Right lobe of liver (tissue), 6 donors: Measurements from ENCODE around the gene PCTP. TPM values are rescaled to one million over a fixed set of nuclear protein-coding genes. Genes with fewer than 3 reads are reported as not detected.
A peak's percentile ranks its signal among the peaks of the same experiment; 100 is the strongest.

Experiments
- ATAC-seq, 4 donors: fragments of 200-7000 bp; cut with Tn5 transposase; one replicate each; pipeline ENCODE4 v1.9.1; 2020; ENCODE audit warnings: mild to moderate bottlenecking in 4 of 4, moderate library complexity in 4 of 4
- DNase-seq, 3 donors: peaks; one replicate each; pipeline ENCODE4 v3.0.0-alpha.2; 2020
- H3K27ac ChIP-seq, 3 donors: fragments of 200-600 bp; one replicate each; pipeline ENCODE4 v1.8.0; 2022
- H3K27me3 ChIP-seq, 2 donors: fragments of 200-600 bp; one replicate each; pipeline ENCODE4 v1.8.0; 2022
- H3K36me3 ChIP-seq, 4 donors: fragments of 200-600 bp; sonication (generic) in 1 of 4; one replicate each; pipeline versions ENCODE4 v1.5.1 to v1.8.0; 2017 to 2022; ENCODE audit warnings: control low read depth in 1 of 4
- H3K4me1 ChIP-seq, 4 donors: fragments of 200-600 bp; sonication (generic) in 1 of 4; one replicate each; pipeline versions ENCODE4 v1.5.1 to v1.8.0; 2017 to 2022; ENCODE audit warnings: control low read depth in 1 of 4
- H3K4me3 ChIP-seq, 3 donors: fragments of 200-600 bp; one replicate each; pipeline ENCODE4 v1.8.0; 2022
- H3K9me3 ChIP-seq, 4 donors: fragments of 200-600 bp; sonication (generic) in 1 of 4; one replicate each; pipeline versions ENCODE4 v1.5.1 to v1.8.0; 2017 to 2022; ENCODE audit warnings: control low read depth in 1 of 4
- POLR2A ChIP-seq: fragments of 450-650 bp; IDR thresholded peaks from one replicate; pipeline ENCODE4 v1.6.1; 2017; ENCODE audit warnings: antibody characterized with exemption, mild to moderate bottlenecking
- WGBS: methylation state at CpG from one replicate; pipeline ENCODE4 v1.1.6; 2018; ENCODE audit warnings: low coverage, low lambda C conversion rate; ENCODE audit not compliant: insufficient coverage; ENCODE audit errors: missing lambda C conversion rate; 5-methylcytosine and 5-hydroxymethylcytosine counted together
- intact Hi-C, 2 donors: fragments of 100-400 bp; cut with DNase I; formaldehyde crosslinking; loops; one replicate each; pipeline versions ENCODE4 v1.11.2 to v1.14.1; 2022
- total RNA-seq, 6 experiments: library from RNA; depleted of rRNA in 2 of 6; stranded (reverse); fragments of >200 nt in 2 of 6; fragmentation: NEBNext Ultra II Directional in 3 of 6; extraction: Animal tissue kit (Norgen Biotek cat#: 25700) in 3 of 6; gene quantifications; one replicate each; pipeline versions ENCODE4 v1.1.0 to v1.2.4, GENCODE V29; 2016 to 2023
- TF ChIP-seq, protein P1 (sequence below), 4 donors: fragments of 200-600 bp in 3 of 4; fragments of 450-650 bp in 1 of 4; IDR thresholded peaks; one replicate each; pipeline versions ENCODE4 v1.5.1 to v1.8.0; 2016 to 2022; ENCODE audit warnings: antibody characterized with exemption in 4 of 4, mild to moderate bottlenecking in 2 of 4
- donor health status: DM: no; HTN: yes; CAD: no.
- donor health status: DM: no; HTN: no; CAD: no.
- donor health status: DM: no; HTN: no; CAD: no.
- donor health status: DM: no; HTN: yes; CAD: no.
- donor health status: DM: no; HTN: yes; CAD: no.

Gene PCTP
- total RNA-seq, 6 experiments from 2014 or later: 27.4 to 82.6 (median 68.1) TPM

DNA sequence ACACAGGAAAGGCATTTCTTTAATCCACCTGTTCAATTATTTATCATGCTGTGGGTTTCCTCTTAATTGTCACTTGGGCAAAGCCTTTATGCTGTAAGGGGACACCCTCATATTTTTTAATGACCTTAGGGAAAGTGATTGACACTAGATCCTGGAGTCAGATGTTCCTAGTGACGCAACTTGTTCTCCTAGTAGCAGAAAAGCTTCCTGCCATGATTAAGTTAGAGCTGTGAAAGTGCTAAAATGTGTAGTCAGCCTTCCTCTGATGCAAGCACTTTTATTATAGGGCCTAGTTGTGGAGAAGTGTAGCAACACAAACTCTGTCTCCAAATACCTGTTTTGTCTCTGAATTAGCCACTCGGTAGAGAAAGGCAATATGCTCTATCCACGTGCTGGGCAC lies 40.4 kb upstream of the PCTP start:
- DNase-seq (no peak), ATAC-seq (no peak)
- Histone ChIP-seq H3K36me3 (no peaks in the 10 kb centered on the region), H3K27me3 (no peaks in the 10 kb centered on the region), H3K4me1 (peaks cover 0 to 5% (median 3%) of the 10 kb centered on the region in 4 donors), H3K9me3 (no peaks in the 10 kb centered on the region), H3K4me3 (no peak overlapping the region), H3K27ac (no peak overlapping the region)
- WGBS: 82% methylated on average over 3 of the region's 3 CpGs
- TF ChIP-seq POLR2A: no peak
- TF ChIP-seq, protein P1, sequence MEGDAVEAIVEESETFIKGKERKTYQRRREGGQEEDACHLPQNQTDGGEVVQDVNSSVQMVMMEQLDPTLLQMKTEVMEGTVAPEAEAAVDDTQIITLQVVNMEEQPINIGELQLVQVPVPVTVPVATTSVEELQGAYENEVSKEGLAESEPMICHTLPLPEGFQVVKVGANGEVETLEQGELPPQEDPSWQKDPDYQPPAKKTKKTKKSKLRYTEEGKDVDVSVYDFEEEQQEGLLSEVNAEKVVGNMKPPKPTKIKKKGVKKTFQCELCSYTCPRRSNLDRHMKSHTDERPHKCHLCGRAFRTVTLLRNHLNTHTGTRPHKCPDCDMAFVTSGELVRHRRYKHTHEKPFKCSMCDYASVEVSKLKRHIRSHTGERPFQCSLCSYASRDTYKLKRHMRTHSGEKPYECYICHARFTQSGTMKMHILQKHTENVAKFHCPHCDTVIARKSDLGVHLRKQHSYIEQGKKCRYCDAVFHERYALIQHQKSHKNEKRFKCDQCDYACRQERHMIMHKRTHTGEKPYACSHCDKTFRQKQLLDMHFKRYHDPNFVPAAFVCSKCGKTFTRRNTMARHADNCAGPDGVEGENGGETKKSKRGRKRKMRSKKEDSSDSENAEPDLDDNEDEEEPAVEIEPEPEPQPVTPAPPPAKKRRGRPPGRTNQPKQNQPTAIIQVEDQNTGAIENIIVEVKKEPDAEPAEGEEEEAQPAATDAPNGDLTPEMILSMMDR (IDR thresholded peaks at IDR 0.05): no peak
- intact Hi-C loops: no loop called here

DNA sequence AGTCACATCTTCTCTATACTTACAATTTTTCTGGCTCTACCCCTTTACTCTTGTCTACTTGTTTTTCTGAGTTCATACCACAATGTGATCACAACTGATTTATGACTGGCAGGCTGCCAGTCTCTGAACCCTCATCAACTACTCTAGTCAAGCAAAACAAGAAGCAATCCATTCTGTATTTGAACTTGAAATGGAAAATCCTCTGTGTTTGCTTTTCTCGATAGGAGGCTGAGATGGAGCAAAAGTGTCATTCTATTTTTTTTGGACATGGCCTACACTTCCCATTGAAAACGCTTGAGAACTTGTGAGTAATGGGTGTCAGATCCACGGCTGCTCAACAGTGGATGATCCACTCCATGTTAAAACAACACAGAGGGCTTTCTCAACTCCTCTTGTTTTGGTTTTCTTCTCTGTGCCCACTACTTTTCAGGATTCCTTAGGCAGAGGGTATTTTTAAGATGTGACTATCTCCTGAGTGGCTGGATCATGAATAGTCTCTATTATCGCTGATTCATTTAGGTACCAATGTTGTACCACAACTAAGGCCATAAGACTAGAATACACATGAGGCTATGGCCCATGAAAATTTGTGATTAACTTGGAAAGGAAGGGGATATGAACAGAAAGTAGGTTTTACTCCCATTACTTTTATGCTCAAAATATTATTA lies 39.9 kb upstream of the PCTP start:
- Histone ChIP-seq H3K27ac (no peak overlapping the region), H3K27me3 (no peaks in the 10 kb centered on the region), H3K4me3 (no peak overlapping the region), H3K9me3 (no peaks in the 10 kb centered on the region), H3K36me3 (no peaks in the 10 kb centered on the region), H3K4me1 (peaks cover 0 to 1% (median 0%) of the 10 kb centered on the region in 4 donors)
- intact Hi-C loops: no loop called here
- 82% methylated on average over 4 of the region's 4 CpGs for WGBS
- TF ChIP-seq, protein P1 (IDR thresholded peaks at IDR 0.05): no peak
- no peak for TF ChIP-seq POLR2A
- DNase-seq: no peak
- ATAC-seq: no peak

DNA sequence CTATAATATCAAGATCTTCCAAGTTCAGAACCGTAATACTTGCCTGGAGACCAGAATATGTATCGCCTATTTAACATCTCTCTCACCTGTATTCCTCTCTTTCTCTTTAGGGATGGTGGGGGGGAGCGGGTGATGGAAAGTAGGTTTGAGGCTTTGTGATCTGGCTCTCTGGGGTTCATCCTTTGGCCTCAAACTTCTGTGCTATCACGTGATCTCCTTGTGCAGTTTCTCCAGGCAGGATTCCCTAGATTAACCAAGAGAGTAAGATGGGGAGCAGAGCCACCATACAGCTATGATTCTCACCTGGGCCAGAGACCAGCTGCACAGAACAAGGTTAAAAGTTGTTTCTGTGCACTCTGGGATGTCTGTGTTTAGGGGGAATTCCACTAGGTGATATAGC lies 33.4 kb upstream of the PCTP start:
- no peaks in the 10 kb centered on the region for H3K9me3 ChIP-seq
- ATAC-seq (no peak), DNase-seq (no peak)
- H3K27me3 ChIP-seq: no peaks in the 10 kb centered on the region
- WGBS: 89% methylated on average over 4 of the region's 4 CpGs
- intact Hi-C loops: no loop called here
- peaks cover 0 to 3% (median 0%) of the 10 kb centered on the region in 4 donors for H3K4me1 ChIP-seq
- TF ChIP-seq, protein P1 (IDR thresholded peaks at IDR 0.05): no peak
- no peak for TF ChIP-seq POLR2A
- H3K27ac ChIP-seq: no peak overlapping the region
- H3K36me3 ChIP-seq: no peaks in the 10 kb centered on the region
- no peak overlapping the region for H3K4me3 ChIP-seq

DNA sequence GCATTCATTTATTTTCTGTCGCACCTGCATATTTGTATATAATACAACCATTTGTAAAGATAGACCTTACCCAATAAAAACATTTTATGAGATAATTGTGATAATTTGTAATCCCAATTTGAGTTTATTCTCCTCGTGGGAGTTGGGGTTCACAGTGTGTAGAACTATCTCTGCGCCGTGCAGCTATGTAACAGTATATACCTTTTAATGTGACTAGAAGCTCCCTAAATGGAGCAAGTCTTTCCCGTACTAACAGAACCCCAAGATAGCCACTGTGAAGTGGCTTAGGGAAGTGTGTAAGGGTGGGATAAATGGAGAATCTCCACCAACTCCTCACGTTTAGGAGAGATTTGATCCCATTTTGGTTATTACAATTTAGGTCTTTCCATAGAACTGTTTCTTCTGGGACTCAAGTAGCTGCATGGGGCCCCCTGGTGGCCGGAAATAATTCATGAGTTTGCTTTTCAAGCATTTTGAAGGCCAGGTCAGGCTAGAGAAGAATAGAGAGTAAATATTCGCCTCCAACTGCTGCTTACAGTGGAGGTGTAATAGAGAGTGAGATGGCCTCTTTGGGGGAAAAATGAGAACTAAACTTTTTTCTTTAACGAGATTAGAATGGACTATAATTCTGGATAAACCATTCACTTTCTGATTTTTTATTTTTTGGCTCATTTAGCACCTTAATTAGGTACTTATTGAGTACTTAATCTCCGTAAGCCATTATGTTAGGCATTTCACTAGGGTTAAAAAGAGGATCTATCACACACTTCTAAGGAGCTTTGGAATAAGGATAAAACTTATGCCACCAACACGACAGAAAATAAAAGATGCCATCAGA lies 32.7 kb upstream of the PCTP start:
- intact Hi-C loops: no loop called here
- ATAC-seq (peak; percentile 88 to 95 (median 91)), DNase-seq (peak; percentile 71 to 83 (median 76))
- Histone ChIP-seq H3K4me1 (peaks cover 0 to 3% (median 0%) of the 10 kb centered on the region in 4 donors), H3K36me3 (no peaks in the 10 kb centered on the region), H3K9me3 (no peaks in the 10 kb centered on the region), H3K27ac (no peak overlapping the region), H3K4me3 (no peak overlapping the region), H3K27me3 (no peaks in the 10 kb centered on the region)
- no peak for TF ChIP-seq POLR2A
- TF ChIP-seq, protein P1 (IDR thresholded peaks at IDR 0.05): peak; percentile 82 to 88 (median 85)
- 43% methylated on average over 11 of the region's 11 CpGs for WGBS
